ENCODE measurements around the gene VIPAS39. TPM values are rescaled to one million over a fixed set of nuclear protein-coding genes. Genes with fewer than 3 reads are reported as not detected.

VIPAS39 gene
- total RNA-seq (10 to 100 TPM; 13.0 to 36.3 (median 20.6) TPM), polyA plus RNA-seq (10 to 100 TPM; 11.2 to 27.3 (median 11.8) TPM)
- long read RNA-seq, donor 1, partial matches to known transcripts: 0 of 4 reads
- long read RNA-seq, donor 1, other reads (novel, unspliced or antisense): 0 of 4 reads
- long read RNA-seq, donor 2, partial matches to known transcripts: 0 of 2 reads
- long read RNA-seq, donor 2, other reads (novel, unspliced or antisense): 0 of 2 reads
- long read RNA-seq, donor 3: 0 reads
- long read RNA-seq, donor 4, partial matches to known transcripts: 0 of 5 reads
- long read RNA-seq, donor 4, other reads (novel, unspliced or antisense): 1 of 5 reads
- long read RNA-seq, donor 5, transcript VIPAS39-211 (20 exons, 2,562 nt): major isoform, 14 of 17 reads
- long read RNA-seq, donor 5, partial matches to known transcripts: 0 of 17 reads
- long read RNA-seq, donor 5, other reads (novel, unspliced or antisense): 3 of 17 reads
- long read RNA-seq, donor 6, partial matches to known transcripts: 0 of 3 reads
- long read RNA-seq, donor 6, other reads (novel, unspliced or antisense): 1 of 3 reads
- long read RNA-seq, donor 7, partial matches to known transcripts: 0 of 1 reads
- long read RNA-seq, donor 7, other reads (novel, unspliced or antisense): 0 of 1 reads
- long read RNA-seq, donor 8, partial matches to known transcripts: 0 of 4 reads
- long read RNA-seq, donor 8, other reads (novel, unspliced or antisense): 0 of 4 reads
- long read RNA-seq, donor 9, partial matches to known transcripts: 0 of 1 reads
- long read RNA-seq, donor 9, other reads (novel, unspliced or antisense): 0 of 1 reads
- long read RNA-seq, donor 10, partial matches to known transcripts: 102 of 103 reads
- long read RNA-seq, donor 10, other reads (novel, unspliced or antisense): 0 of 103 reads

- H3K27ac ChIP-seq: peak within 1 kb of the TSS; percentile 71 to 97 (median 94)
- DNase-seq: peak; percentile 94 to 99 (median 98)
- WGBS, 4 donors: 0 to 1% (median 0%) methylated on average over 37 to 50 of the region's 50 CpGs
- no peaks in the 10 kb centered on the region for H3K9me3 ChIP-seq (replicated peaks in 1 of 3)
- TF ChIP-seq POLR2A (IDR thresholded peaks at IDR 0.05): peak; percentile 54 to 74
- TF ChIP-seq, protein P1, sequence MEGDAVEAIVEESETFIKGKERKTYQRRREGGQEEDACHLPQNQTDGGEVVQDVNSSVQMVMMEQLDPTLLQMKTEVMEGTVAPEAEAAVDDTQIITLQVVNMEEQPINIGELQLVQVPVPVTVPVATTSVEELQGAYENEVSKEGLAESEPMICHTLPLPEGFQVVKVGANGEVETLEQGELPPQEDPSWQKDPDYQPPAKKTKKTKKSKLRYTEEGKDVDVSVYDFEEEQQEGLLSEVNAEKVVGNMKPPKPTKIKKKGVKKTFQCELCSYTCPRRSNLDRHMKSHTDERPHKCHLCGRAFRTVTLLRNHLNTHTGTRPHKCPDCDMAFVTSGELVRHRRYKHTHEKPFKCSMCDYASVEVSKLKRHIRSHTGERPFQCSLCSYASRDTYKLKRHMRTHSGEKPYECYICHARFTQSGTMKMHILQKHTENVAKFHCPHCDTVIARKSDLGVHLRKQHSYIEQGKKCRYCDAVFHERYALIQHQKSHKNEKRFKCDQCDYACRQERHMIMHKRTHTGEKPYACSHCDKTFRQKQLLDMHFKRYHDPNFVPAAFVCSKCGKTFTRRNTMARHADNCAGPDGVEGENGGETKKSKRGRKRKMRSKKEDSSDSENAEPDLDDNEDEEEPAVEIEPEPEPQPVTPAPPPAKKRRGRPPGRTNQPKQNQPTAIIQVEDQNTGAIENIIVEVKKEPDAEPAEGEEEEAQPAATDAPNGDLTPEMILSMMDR (IDR thresholded peaks at IDR 0.05): peak in 1 of 6 experiments; percentile 4
- peaks cover 0 to 34% of the 10 kb centered on the region in 2 donors for H3K36me3 ChIP-seq (replicated peaks in 1 of 2)
- no peaks in the 10 kb centered on the region for H3K27me3 ChIP-seq
- peaks cover 4 to 22% of the 10 kb centered on the region in 2 donors for H3K4me1 ChIP-seq (replicated peaks in 1 of 2)
- H3K4me3 ChIP-seq: peak within 1 kb of the TSS; percentile 62 to 87 (median 81)
- intact Hi-C loops (cut with DNase I): loop anchor here (5.0 to 10.0 kb wide), 2 partner anchors 95 to 97 kb away; no protein-coding TSS in a partner anchor
Observed at GRCh38 chr14:77457522-77458248, at the start of gene VIPAS39, which contains the start of gene AHSA1. Gene VIPAS39 (minus strand): TSS chr14:77457601. CDS start chr14:77454102, 3,499 bp downstream. Gene AHSA1 (plus strand): TSS chr14:77458093. CDS start chr14:77458190, 97 bp downstream.

DNA sequence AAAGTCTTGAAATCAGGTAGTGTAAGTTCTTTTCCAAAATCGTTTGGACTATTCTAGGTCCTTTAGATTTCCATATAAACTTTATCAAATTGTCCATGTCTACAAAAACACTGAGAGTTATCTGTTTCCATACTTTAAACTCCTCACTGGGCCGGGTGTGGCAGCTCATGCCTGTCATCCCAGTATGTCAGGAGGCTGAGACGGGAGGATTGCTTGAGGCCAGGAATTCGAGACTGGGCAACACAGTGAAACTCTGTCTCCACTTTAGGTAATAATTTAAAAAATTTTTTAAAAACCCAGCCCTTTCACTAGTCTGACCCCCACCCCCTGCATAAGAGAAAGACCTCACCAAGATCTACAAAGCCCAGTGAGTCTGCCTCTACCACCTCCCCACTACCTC, 47.6 kb upstream of the VIPAS39 start:
- Histone ChIP-seq H3K36me3 (replicated peaks in 1 of 2) (peaks cover 0 to 15% of the 10 kb centered on the region in 2 donors), H3K9me3 (replicated peaks in 1 of 3) (no peaks in the 10 kb centered on the region), H3K4me3 (no peak overlapping the region), H3K27ac (no peak overlapping the region), H3K27me3 (no peaks in the 10 kb centered on the region), H3K4me1 (replicated peaks in 1 of 2) (no peaks in the 10 kb centered on the region)
- DNase-seq: no peak
- TF ChIP-seq POLR2A (IDR thresholded peaks at IDR 0.05): no peak
- TF ChIP-seq, protein P1 (IDR thresholded peaks at IDR 0.05): no peak
- WGBS, 4 donors: 72 to 85% (median 73%) methylated on average over 4 of the region's 4 CpGs
- intact Hi-C loops (cut with DNase I): no loop called here

DNA sequence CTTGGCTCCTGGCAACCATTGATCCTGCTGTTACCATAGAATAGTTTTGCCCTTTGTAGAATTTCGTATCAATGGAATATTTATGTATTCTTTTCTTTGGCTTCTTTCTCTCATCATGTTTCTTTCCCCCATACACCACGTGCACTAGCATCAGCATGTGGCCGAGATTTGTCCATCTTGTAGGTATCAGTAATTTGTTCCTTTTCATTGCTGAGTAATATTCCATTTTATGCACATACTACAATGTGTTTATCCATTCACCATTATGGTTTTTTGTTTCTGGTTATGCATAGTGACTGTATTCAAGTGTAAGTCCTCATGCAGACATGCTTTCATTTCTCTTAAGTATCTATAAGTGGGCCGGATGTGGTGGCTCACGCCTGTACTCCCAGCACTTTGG, 45.7 kb upstream of the VIPAS39 start:
- Histone ChIP-seq H3K9me3 (replicated peaks in 1 of 3) (no peaks in the 10 kb centered on the region), H3K4me3 (no peak overlapping the region), H3K4me1 (replicated peaks in 1 of 2) (peaks cover 4 to 14% of the 10 kb centered on the region in 2 donors), H3K27ac (no peak overlapping the region), H3K36me3 (replicated peaks in 1 of 2) (peaks cover 0 to 7% of the 10 kb centered on the region in 2 donors), H3K27me3 (peaks cover 6% of the 10 kb centered on the region)
- intact Hi-C loops (cut with DNase I): no loop called here
- 96 to 99% (median 97%) methylated on average over 5 of the region's 5 CpGs for WGBS, 4 donors
- no peak for DNase-seq
- TF ChIP-seq, protein P1 (IDR thresholded peaks at IDR 0.05): no peak
- TF ChIP-seq POLR2A (IDR thresholded peaks at IDR 0.05): no peak
